Activated naive CD4-positive, alpha-beta T cell treated with anti-CD3 and anti-CD28 coated beads, Interleukin-2, amount 10 ng/mL, durations not matched to agents 7 days and 5 days (primary cell): Measurements from ENCODE around the gene WWOX.

ENCODE experiments used
- CTCF ChIA-PET: fragments of 350-600 bp; sonication (Branson Sonifier 250); formaldehyde crosslinking; loops from one replicate; lab custom pipeline; 2021; ENCODE audit warnings: antibody characterized with exemption; lab: Charles Lee
- DNase-seq: peaks from one replicate; pipeline ENCODE4 v3.0.0-alpha.2; 2020
- H3K27ac Mint-ChIP-seq: one replicate; pipeline ENCODE4 v1.8.0; 2021; ENCODE audit warnings: mild to moderate bottlenecking, moderate library complexity, mixed read lengths
- H3K27me3 Mint-ChIP-seq: one replicate; pipeline ENCODE4 v1.8.0; 2021; ENCODE audit warnings: mild to moderate bottlenecking, mixed read lengths
- H3K36me3 Mint-ChIP-seq: one replicate; pipeline ENCODE4 v1.8.0; 2021; ENCODE audit warnings: mixed read lengths
- H3K4me1 Mint-ChIP-seq: one replicate; pipeline ENCODE4 v1.8.0; 2021; ENCODE audit warnings: mixed read lengths
- H3K4me3 Mint-ChIP-seq: one replicate; pipeline ENCODE4 v1.8.0; 2021; ENCODE audit warnings: mild to moderate bottlenecking, moderate library complexity, mixed read lengths
- H3K9me3 Mint-ChIP-seq: one replicate; pipeline ENCODE4 v1.8.0; 2021; ENCODE audit warnings: mixed read lengths

The WWOX gene

GRCh38 chr16:78635807-78636206 is 536.4 kb downstream of the WWOX start:
- Mint-ChIP-seq H3K27ac (no peak overlapping the region), H3K4me3 (no peak overlapping the region), H3K9me3 (peaks cover 9% of the 10 kb centered on the region), H3K36me3 (no peaks in the 10 kb centered on the region), H3K27me3 (peaks cover 3% of the 10 kb centered on the region), H3K4me1 (no peaks in the 10 kb centered on the region)
- CTCF ChIA-PET: no interaction called here
- DNase-seq: no peak

GRCh38 chr16:78638371-78638770 is 538.9 kb downstream of the WWOX start:
- H3K4me1 Mint-ChIP-seq: no peaks in the 10 kb centered on the region
- no peaks in the 10 kb centered on the region for H3K36me3 Mint-ChIP-seq
- no peak for DNase-seq
- H3K9me3 Mint-ChIP-seq: peaks cover 2% of the 10 kb centered on the region
- no peak overlapping the region for H3K4me3 Mint-ChIP-seq
- peaks cover 20% of the 10 kb centered on the region for H3K27me3 Mint-ChIP-seq
- CTCF ChIA-PET: no interaction called here
- H3K27ac Mint-ChIP-seq: no peak overlapping the region

- Mint-ChIP-seq H3K36me3 (no peaks in the 10 kb centered on the region), H3K27ac (no peak overlapping the region), H3K9me3 (no peaks in the 10 kb centered on the region), H3K4me3 (no peak overlapping the region), H3K4me1 (no peaks in the 10 kb centered on the region), H3K27me3 (peaks cover 20% of the 10 kb centered on the region)
- CTCF ChIA-PET: no interaction called here
- no peak for DNase-seq
Measured at GRCh38 chr16:78639775-78640174, 540.3 kb downstream of the WWOX start.

GRCh38 chr16:78640886-78641285 is 541.4 kb downstream of the WWOX start:
- CTCF ChIA-PET: no interaction called here
- peaks cover 20% of the 10 kb centered on the region for H3K27me3 Mint-ChIP-seq
- no peak overlapping the region for H3K27ac Mint-ChIP-seq

GRCh38 chr16:78641433-78641832 is 542.0 kb downstream of the WWOX start:
- H3K27ac Mint-ChIP-seq: no peak overlapping the region
- H3K27me3 Mint-ChIP-seq: peaks cover 20% of the 10 kb centered on the region
- peaks cover 2% of the 10 kb centered on the region for H3K9me3 Mint-ChIP-seq
- H3K4me3 Mint-ChIP-seq: no peak overlapping the region
- H3K4me1 Mint-ChIP-seq: no peaks in the 10 kb centered on the region
- no peak for DNase-seq
- no peaks in the 10 kb centered on the region for H3K36me3 Mint-ChIP-seq
- CTCF ChIA-PET: no interaction called here

More at GRCh38 chr16:78640886-78641285, 541.4 kb downstream of the WWOX start:
- H3K9me3 Mint-ChIP-seq: peaks cover 2% of the 10 kb centered on the region
- no peaks in the 10 kb centered on the region for H3K36me3 Mint-ChIP-seq
- H3K4me3 Mint-ChIP-seq: no peak overlapping the region
- H3K4me1 Mint-ChIP-seq: no peaks in the 10 kb centered on the region
- DNase-seq: no peak

- DNase-seq: no peak
- Mint-ChIP-seq H3K27ac (no peak overlapping the region), H3K9me3 (peaks cover 2% of the 10 kb centered on the region), H3K27me3 (peaks cover 20% of the 10 kb centered on the region), H3K4me3 (no peak overlapping the region), H3K36me3 (no peaks in the 10 kb centered on the region), H3K4me1 (no peaks in the 10 kb centered on the region)
- CTCF ChIA-PET: no interaction called here
Measured at GRCh38 chr16:78642621-78643285, 543.3 kb downstream of the WWOX start.

GRCh38 chr16:78645657-78646056 is 546.2 kb downstream of the WWOX start:
- Mint-ChIP-seq H3K36me3 (no peaks in the 10 kb centered on the region), H3K27me3 (peaks cover 19% of the 10 kb centered on the region), H3K4me3 (no peak overlapping the region), H3K4me1 (no peaks in the 10 kb centered on the region), H3K9me3 (peaks cover 2% of the 10 kb centered on the region), H3K27ac (no peak overlapping the region)
- no peak for DNase-seq
- CTCF ChIA-PET: no interaction called here

GRCh38 chr16:78647019-78647418 is 547.6 kb downstream of the WWOX start:
- CTCF ChIA-PET: no interaction called here
- no peaks in the 10 kb centered on the region for H3K36me3 Mint-ChIP-seq
- H3K4me3 Mint-ChIP-seq: no peak overlapping the region
- DNase-seq: no peak
- H3K4me1 Mint-ChIP-seq: no peaks in the 10 kb centered on the region
- peaks cover 2% of the 10 kb centered on the region for H3K9me3 Mint-ChIP-seq
- peaks cover 6% of the 10 kb centered on the region for H3K27me3 Mint-ChIP-seq
- no peak overlapping the region for H3K27ac Mint-ChIP-seq

GRCh38 chr16:78647491-78647890 is 548.0 kb downstream of the WWOX start:
- CTCF ChIA-PET: no interaction called here
- Mint-ChIP-seq H3K36me3 (no peaks in the 10 kb centered on the region), H3K4me1 (no peaks in the 10 kb centered on the region), H3K27me3 (peaks cover 2% of the 10 kb centered on the region), H3K4me3 (no peak overlapping the region), H3K27ac (no peak overlapping the region), H3K9me3 (peaks cover 2% of the 10 kb centered on the region)
- no peak for DNase-seq

GRCh38 chr16:78648517-78648916 is 549.1 kb downstream of the WWOX start:
- Mint-ChIP-seq H3K27me3 (no peaks in the 10 kb centered on the region), H3K27ac (no peak overlapping the region), H3K4me1 (no peaks in the 10 kb centered on the region), H3K36me3 (no peaks in the 10 kb centered on the region), H3K4me3 (no peak overlapping the region), H3K9me3 (peaks cover 2% of the 10 kb centered on the region)
- CTCF ChIA-PET: no interaction called here
- DNase-seq: no peak

GRCh38 chr16:78650339-78651074 is 551.1 kb downstream of the WWOX start:
- CTCF ChIA-PET: no interaction called here
- no peaks in the 10 kb centered on the region for H3K36me3 Mint-ChIP-seq
- DNase-seq: no peak
- H3K27ac Mint-ChIP-seq: no peak overlapping the region
- H3K9me3 Mint-ChIP-seq: no peaks in the 10 kb centered on the region
- no peaks in the 10 kb centered on the region for H3K27me3 Mint-ChIP-seq
- H3K4me3 Mint-ChIP-seq: no peak overlapping the region
- H3K4me1 Mint-ChIP-seq: no peaks in the 10 kb centered on the region

GRCh38 chr16:78654929-78655328 is 555.5 kb downstream of the WWOX start:
- DNase-seq: no peak
- Mint-ChIP-seq H3K27ac (no peak overlapping the region), H3K27me3 (no peaks in the 10 kb centered on the region), H3K9me3 (no peaks in the 10 kb centered on the region), H3K4me1 (no peaks in the 10 kb centered on the region), H3K4me3 (no peak overlapping the region), H3K36me3 (no peaks in the 10 kb centered on the region)
- CTCF ChIA-PET: no interaction called here

- CTCF ChIA-PET: no interaction called here
- no peaks in the 10 kb centered on the region for H3K36me3 Mint-ChIP-seq
- no peak for DNase-seq
- no peaks in the 10 kb centered on the region for H3K9me3 Mint-ChIP-seq
- no peaks in the 10 kb centered on the region for H3K27me3 Mint-ChIP-seq
- H3K27ac Mint-ChIP-seq: no peak overlapping the region
- H3K4me1 Mint-ChIP-seq: no peaks in the 10 kb centered on the region
- H3K4me3 Mint-ChIP-seq: no peak overlapping the region
Measured at GRCh38 chr16:78655331-78656113, 556.1 kb downstream of the WWOX start.

GRCh38 chr16:78656887-78657286 is 557.4 kb downstream of the WWOX start:
- DNase-seq: no peak
- Mint-ChIP-seq H3K36me3 (no peaks in the 10 kb centered on the region), H3K27me3 (no peaks in the 10 kb centered on the region), H3K4me3 (no peak overlapping the region), H3K27ac (no peak overlapping the region), H3K4me1 (no peaks in the 10 kb centered on the region), H3K9me3 (no peaks in the 10 kb centered on the region)
- CTCF ChIA-PET: no interaction called here
